ENCODE results near the gene ST3GAL4.

GRCh38 chr11:126337126-126337473, 18.4 kb upstream of the ST3GAL4 start:
- TF ChIP-seq, protein P1, sequence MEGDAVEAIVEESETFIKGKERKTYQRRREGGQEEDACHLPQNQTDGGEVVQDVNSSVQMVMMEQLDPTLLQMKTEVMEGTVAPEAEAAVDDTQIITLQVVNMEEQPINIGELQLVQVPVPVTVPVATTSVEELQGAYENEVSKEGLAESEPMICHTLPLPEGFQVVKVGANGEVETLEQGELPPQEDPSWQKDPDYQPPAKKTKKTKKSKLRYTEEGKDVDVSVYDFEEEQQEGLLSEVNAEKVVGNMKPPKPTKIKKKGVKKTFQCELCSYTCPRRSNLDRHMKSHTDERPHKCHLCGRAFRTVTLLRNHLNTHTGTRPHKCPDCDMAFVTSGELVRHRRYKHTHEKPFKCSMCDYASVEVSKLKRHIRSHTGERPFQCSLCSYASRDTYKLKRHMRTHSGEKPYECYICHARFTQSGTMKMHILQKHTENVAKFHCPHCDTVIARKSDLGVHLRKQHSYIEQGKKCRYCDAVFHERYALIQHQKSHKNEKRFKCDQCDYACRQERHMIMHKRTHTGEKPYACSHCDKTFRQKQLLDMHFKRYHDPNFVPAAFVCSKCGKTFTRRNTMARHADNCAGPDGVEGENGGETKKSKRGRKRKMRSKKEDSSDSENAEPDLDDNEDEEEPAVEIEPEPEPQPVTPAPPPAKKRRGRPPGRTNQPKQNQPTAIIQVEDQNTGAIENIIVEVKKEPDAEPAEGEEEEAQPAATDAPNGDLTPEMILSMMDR (IDR thresholded peaks at IDR 0.05 in 2 of 3, conservative IDR thresholded peaks at IDR 0.05 in 1 of 3; ENCODE audit: borderline replicate concordance in 1 of 3, insufficient read depth in 1 of 3, low read depth in 2 of 3, low read length in 2 of 3), result no peak
- TF ChIP-seq EZH2 (IDR thresholded peaks at IDR 0.05) (no peak), POLR2A (IDR thresholded peaks at IDR 0.05; ENCODE audit: borderline replicate concordance, extremely low read depth, insufficient read depth, insufficient read length) (no peak), ATF3 (IDR thresholded peaks at IDR 0.05) (no peak), SRF (IDR thresholded peaks at IDR 0.05; ENCODE audit: low read depth) (no peak), CEBPB (IDR thresholded peaks at IDR 0.05; ENCODE audit: low read depth) (no peak), CBX3 (IDR thresholded peaks at IDR 0.05; ENCODE audit: low read depth) (no peak), SIN3A (IDR thresholded peaks at IDR 0.05; ENCODE audit: low read depth) (no peak), POLR2AphosphoS5 (IDR thresholded peaks at IDR 0.05; ENCODE audit: low read depth, low read length) (no peak), RAD21 (IDR thresholded peaks at IDR 0.05; ENCODE audit: low read depth) (no peak), FOSL1 (IDR thresholded peaks at IDR 0.05; ENCODE audit: low read depth) (no peak), REST (IDR thresholded peaks at IDR 0.05; ENCODE audit: low read depth) (no peak), SP1 (IDR thresholded peaks at IDR 0.05; ENCODE audit: low read depth) (no peak)

Data from HCT116 (cell line).